HUDEP-2 (cell line): Measurements from ENCODE around the gene AIG1.
"Not testable (repeated sequence)": the region's sequence is repeated elsewhere in the genome, so short reads cannot be mapped to it uniquely, and the experiment has no call there.

Source experiments
- DNase-seq, 76 experiments: peaks; one replicate each; lab custom pipeline; 2025; ENCODE audit not compliant: unreplicated experiment in 76 of 76; lab: John Stamatoyannopoulos, UW

AIG1 gene

DNA sequence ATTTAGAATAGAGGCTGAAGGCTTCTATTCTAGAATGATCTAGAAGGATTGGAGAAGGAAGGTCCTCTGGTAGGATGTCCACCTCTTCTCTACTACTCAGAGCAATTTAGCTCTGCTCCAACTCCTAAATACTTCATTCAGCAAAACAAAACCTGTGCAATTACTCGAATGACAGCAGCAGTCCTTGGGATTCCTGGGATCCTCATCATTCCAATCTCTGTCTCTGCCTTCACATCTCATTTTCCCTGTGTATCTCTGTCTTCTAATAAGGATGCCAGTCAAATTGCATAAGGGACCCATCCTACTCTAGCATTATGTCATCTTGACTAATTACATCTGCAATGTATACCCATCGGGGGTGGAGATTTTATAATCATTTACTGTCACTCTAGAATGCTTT is 5.5 kb upstream of the AIG1 start:
- no peak for DNase-seq

DNA sequence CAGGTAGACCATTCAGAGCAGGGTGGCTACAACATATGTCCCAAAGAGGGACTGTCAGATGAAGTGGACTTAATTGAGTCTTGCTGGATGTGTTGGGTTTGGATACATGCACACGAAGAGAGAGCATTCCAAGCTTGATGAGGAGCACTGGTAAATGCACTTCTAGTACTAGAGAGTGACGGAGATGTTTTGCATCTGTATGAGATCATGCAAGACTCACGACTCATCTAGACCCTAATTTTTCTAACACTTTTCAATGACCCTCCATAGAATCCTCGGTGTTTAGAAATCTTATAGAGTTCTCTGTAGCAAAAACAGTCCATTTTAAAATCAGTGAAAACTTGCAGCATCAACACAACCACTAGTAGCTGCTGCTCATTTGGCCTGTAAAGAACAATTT is 4.8 kb upstream of the AIG1 start:
- DNase-seq: no peak

DNA sequence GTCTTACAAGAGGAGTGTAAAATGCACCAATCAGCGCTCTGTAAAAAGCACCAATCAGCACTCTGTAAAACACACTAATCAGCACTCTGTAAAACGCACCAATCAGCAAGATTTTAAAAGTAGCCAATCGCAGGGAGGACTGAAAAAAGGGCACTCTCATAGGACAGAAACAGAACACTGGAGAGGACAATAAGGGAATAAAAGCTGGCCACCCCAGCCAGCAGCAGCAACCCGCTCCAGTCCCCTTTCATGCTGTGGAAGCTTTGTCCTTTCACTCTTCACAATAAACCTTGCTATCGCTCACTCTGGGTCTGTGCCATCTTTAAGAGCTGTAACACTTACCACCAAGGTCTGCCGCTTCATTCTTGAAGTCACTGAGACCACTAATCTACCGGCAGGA is 1.7 kb upstream of the AIG1 start:
- DNase-seq: no peak

- DNase-seq: peak in 1 of 76 experiments; percentile 14
Observed at GRCh38 chr6:143059663-143060353, 881 bp upstream of the AIG1 start.

- peak in 66 of 76 experiments; percentile 20 to 90 (median 62) for DNase-seq
Observed at GRCh38 chr6:143060354-143060805, 309 bp upstream of the AIG1 start.

DNA sequence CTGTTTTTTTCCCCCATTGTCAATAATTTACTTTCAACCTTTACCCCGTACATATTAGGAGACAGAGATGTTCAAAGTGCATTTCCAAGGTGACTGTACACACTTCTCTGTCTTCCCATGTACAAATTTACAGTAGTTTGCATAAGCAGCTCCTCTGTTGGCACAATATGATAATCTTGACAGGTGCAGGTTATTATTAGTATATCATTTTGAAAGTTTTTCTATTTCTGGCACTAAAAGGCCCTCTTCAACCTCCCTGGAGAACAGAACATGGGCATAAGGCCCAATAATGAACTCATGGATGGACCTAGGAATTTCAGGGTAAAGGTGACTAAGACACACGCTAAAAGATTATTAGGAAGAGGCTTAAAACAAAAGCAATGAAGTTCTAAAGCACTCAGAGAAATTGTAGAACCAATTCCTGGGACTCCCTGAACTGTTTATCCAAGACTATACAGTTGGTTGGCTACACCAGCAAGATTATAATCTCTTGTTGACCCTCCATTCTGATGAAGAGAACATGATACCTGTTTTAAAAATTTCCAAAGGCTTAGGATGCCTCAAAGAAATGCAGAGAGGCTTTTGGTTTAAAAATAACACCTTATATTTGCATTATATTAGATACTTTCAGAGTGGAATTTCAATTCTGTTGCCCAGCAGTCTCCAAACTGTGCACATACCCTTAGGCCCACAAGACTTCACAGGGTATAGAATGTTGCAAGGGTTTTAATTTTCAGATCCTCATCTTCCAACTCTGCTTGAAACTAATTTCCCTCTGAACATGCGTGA is 1.1 kb downstream of the AIG1 start:
- no peak for DNase-seq

GRCh38 chr6:143062551-143062950 is 1.9 kb downstream of the AIG1 start:
- DNase-seq: no peak

GRCh38 chr6:143063631-143064030 is 2.9 kb downstream of the AIG1 start:
- no peak for DNase-seq

- no peak for DNase-seq
Observed at GRCh38 chr6:143064271-143064670, 3.6 kb downstream of the AIG1 start.

GRCh38 chr6:143064951-143065683 is 4.4 kb downstream of the AIG1 start:
- peak in 34 of 76 experiments; percentile 4 to 79 (median 28) for DNase-seq

DNA sequence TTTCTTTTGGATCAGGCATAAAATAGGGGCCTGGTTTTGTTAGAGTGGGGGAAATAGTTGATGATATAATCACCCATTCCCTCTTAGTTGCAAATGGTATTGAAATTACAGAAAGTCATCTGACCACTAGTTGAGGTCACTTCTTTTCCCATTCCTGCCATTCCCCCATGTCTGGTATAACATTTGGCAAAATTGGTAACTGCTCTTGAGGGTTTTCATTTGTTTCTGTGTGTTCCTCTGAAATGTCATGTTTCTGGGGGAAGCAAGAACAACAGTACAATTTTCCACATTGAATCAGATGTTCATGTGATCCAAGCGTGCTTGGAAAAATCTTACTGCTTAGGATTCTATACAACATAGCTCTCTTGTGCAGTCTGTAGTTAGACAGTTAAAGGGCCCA is 7.3 kb downstream of the AIG1 start:
- no peak for DNase-seq

DNA sequence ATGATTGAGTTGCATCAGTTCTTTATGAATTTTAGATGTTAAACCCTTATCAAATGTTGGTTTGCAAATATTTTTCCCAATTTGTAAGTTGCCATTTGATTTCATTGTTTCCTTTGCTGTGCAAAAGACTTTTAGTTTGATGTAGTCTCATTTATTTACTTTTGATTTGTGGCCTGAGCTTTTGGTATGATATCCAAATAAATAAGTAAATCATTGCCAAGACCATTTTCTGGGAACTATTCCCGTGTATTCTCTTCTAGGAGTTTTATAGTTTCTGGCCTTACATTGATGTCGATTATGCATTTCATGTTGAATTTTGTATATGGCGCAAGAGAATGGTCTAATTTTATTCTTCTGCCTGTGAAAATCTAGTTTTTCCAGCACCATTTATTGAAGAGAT is 13.4 kb downstream of the AIG1 start:
- DNase-seq: no peak

DNA sequence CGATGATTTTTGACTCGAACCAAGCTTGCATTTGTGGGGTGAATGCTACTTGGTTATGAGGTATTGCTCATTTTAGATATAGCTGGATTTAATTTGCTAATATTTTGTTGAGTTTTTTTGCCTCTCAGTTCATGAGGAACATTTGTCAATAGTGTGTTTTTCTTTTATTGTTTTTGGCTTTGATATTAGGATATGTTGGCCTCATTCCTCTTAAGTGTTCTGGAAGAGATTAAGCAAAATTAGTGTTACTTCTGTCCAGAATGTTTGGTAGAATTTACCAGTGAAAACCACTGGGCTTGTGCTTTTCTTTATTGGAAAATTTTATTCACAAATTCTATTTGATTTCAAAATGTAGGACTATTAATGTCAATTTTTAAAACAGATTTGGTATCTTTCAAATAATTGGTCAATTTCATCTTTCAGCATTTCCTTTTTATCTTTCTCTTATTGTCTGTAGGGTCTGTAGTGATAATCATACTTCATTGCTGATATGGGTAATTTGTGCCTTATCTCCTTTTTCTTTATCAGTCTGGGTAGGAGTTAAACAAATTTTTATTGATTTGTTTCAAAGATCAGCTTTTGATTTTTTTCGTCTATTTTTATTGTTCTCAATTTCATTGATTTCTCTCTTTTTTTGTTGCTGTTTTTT is 14.1 kb downstream of the AIG1 start:
- no peak for DNase-seq

DNA sequence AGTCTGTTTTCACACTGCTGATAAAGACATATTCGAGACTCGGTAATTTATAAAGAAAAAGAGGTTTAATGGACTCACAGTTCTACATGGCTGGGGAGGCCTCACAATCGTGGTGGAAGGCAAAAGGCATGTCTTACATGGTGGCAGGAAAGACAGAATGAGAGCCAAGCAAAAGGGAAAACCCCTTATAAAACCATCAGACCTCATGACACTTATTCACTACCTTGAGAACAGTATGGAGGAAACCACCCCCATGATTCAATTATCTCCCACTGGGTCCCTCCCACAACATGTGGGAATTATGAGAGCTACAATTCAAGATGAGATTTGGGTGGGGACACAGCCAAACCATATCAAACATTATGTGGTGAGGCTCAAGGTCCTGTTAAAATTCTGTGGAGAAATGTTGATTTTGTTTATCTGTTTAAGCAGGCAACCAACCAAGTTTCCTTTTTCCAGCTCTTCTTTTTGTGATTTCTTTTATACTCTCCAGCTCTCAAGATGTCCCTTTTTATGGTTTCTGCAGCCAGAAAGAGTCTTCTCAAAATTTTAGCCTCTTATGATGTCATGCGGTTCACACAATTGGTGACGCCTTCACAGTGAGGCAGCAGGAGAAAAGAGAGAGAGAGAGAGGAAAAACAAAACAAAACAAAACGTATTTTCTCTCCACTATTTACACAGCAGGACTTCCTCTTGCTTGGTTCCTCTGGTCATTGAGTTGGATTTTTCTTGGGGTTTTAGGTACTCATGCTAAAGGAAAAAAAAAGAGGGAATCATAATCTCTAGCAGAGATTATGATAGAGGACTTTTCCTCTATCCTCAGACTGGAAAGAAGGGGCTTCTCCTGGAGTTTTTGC is 18.0 kb downstream of the AIG1 start:
- DNase-seq: no peak

- no peak for DNase-seq
Observed at GRCh38 chr6:143079325-143079640, 18.6 kb downstream of the AIG1 start.

DNA sequence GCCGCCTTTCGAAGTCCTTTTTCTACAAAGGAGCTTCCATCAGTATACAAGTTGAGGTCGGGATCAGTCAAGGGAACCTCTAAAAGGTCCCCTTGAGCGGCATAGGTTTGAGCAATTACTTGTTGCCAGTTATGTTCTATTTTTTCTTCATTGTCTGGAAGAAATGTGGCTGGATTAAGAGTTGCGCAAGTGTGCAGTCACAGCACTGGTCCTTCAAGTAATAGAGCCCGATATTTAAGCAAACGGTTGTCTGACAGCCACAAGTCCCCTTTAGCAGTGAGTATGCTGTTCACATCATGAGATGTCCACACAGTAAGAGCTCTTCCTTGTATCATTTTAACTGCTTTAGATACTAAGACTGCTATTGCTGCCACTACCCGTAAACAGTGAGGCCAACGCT is 21.6 kb downstream of the AIG1 start:
- DNase-seq: not testable (repeated sequence)

- not testable (repeated sequence) for DNase-seq
Observed at GRCh38 chr6:143084019-143084418, 23.3 kb downstream of the AIG1 start.

DNA sequence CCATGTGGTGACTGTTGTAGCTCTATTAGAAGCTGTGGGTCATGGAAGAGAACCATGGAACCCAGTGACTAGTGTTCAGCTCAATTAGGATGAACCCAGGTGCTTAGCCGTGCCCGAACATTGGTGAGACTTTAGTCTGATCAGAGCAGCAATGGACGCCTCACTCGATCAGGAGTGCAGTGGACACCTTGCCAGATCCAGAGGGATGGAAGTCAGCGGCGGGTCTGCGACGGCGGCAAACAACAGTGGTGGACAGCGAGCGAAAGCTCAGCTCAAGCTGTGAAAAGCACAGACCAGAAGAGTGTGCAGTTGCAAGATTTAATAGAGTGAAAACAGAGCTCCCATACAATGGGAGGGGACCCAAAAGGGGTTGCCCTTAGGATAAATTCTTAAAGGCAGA is 26.6 kb downstream of the AIG1 start:
- not testable (repeated sequence) for DNase-seq

- DNase-seq: no peak
Observed at GRCh38 chr6:143087856-143088255, 27.2 kb downstream of the AIG1 start.
